Endothelial cell (in vitro differentiated cells): ENCODE results near the gene CNBP. TPM values are rescaled to one million over a fixed set of nuclear protein-coding genes. Genes with fewer than 3 reads are reported as not detected.
A peak's percentile ranks its signal among the peaks of the same experiment; 100 is the strongest.
"Not testable (repeated sequence)": the region's sequence is repeated elsewhere in the genome, so short reads cannot be mapped to it uniquely, and the experiment has no call there.

Source experiments
- DNase-seq: peaks from one replicate; pipeline ENCODE4 v3.0.0; 2021; ENCODE audit warnings: low spot score
- H3K27ac Mint-ChIP-seq: one replicate; pipeline ENCODE4 v1.8.0; 2021; ENCODE audit warnings: mixed read lengths, inconsistent platforms; ENCODE audit not compliant: unreplicated experiment
- H3K27me3 Mint-ChIP-seq: one replicate; pipeline ENCODE4 v1.8.0; 2021; ENCODE audit warnings: mild to moderate bottlenecking, moderate library complexity, mixed read lengths, inconsistent platforms; ENCODE audit not compliant: unreplicated experiment
- H3K36me3 Mint-ChIP-seq: one replicate; pipeline ENCODE4 v1.8.0; 2021; ENCODE audit warnings: mild to moderate bottlenecking, low read depth, mixed read lengths, inconsistent platforms; ENCODE audit not compliant: unreplicated experiment
- H3K4me1 Mint-ChIP-seq: one replicate; pipeline ENCODE4 v1.8.0; 2021; ENCODE audit warnings: mild to moderate bottlenecking, mixed read lengths, inconsistent platforms; ENCODE audit not compliant: unreplicated experiment
- H3K4me3 Mint-ChIP-seq: one replicate; pipeline ENCODE4 v1.8.0; 2021; ENCODE audit warnings: mild to moderate bottlenecking, mixed read lengths, inconsistent platforms; ENCODE audit not compliant: unreplicated experiment
- H3K9me3 Mint-ChIP-seq: one replicate; pipeline ENCODE4 v1.8.0; 2021; ENCODE audit warnings: mixed read lengths, inconsistent platforms; ENCODE audit not compliant: unreplicated experiment
- total RNA-seq: library from RNA; stranded (reverse); fragmentation: NEBNext Ultra II Directional; extraction: Animal tissue kit (Norgen Biotek cat#: 25700); gene quantifications from one replicate; pipeline ENCODE4 v1.2.1, GENCODE V29; 2021; ENCODE audit not compliant: unreplicated experiment
- TF ChIP-seq, protein P1 (sequence below): fragments of 200-600 bp; sonication (generic); IDR thresholded peaks from one replicate; pipeline ENCODE4 v1.5.0; 2021; ENCODE audit warnings: antibody characterized with exemption; ENCODE audit not compliant: unreplicated experiment

The CNBP gene
- total RNA-seq, 1 donor from 2014 or later = 192 TPM

DNA sequence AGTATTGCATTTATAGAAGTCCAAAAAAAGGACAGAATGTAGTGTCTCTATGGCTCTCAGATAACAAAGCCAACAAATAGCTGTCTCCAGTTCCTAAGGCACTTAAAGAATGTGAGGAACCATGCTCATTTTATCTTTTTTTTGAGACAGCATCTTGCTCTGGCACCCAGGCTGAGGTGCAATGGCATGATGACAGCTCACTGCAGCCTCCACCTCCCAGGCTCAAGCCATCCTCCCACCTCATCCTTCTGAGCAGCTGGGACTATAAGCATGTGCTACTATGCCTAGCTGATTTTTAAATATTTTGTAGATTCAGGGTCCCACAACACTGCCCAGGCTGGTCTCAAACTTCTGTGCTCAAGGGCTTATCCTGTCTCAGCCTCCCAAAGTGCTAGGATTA, 38.9 kb downstream of the CNBP start:
- no peak overlapping the region for H3K27ac Mint-ChIP-seq
- peaks cover 14% of the 10 kb centered on the region for H3K36me3 Mint-ChIP-seq
- no peaks in the 10 kb centered on the region for H3K9me3 Mint-ChIP-seq
- no peaks in the 10 kb centered on the region for H3K27me3 Mint-ChIP-seq
- no peak for DNase-seq
- H3K4me3 Mint-ChIP-seq = peak overlapping the region; percentile 37
- H3K4me1 Mint-ChIP-seq = no peaks in the 10 kb centered on the region
- TF ChIP-seq, protein P1, sequence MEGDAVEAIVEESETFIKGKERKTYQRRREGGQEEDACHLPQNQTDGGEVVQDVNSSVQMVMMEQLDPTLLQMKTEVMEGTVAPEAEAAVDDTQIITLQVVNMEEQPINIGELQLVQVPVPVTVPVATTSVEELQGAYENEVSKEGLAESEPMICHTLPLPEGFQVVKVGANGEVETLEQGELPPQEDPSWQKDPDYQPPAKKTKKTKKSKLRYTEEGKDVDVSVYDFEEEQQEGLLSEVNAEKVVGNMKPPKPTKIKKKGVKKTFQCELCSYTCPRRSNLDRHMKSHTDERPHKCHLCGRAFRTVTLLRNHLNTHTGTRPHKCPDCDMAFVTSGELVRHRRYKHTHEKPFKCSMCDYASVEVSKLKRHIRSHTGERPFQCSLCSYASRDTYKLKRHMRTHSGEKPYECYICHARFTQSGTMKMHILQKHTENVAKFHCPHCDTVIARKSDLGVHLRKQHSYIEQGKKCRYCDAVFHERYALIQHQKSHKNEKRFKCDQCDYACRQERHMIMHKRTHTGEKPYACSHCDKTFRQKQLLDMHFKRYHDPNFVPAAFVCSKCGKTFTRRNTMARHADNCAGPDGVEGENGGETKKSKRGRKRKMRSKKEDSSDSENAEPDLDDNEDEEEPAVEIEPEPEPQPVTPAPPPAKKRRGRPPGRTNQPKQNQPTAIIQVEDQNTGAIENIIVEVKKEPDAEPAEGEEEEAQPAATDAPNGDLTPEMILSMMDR = no peak

DNA sequence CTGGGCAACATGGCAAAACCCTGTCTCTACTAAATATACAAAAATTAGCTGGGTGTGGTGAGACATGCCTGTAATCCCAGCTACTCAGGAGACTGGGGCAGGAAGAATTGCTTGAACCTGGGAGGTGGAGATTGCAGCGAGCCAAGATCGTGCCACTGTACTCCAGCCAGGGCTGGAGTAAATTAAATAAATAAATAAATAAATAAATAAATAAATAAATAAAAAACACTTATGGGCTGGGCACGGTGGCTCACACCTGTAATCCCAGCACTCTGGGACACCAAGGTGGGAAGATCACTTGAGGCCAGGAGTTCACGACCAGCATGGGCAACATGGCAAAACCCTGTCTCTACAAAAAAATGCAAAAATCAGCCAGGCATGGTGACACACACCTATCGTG, 42.7 kb downstream of the CNBP start:
- not testable (repeated sequence) for H3K36me3 Mint-ChIP-seq, H3K4me1 Mint-ChIP-seq, H3K9me3 Mint-ChIP-seq, H3K27me3 Mint-ChIP-seq, DNase-seq, H3K4me3 Mint-ChIP-seq, H3K27ac Mint-ChIP-seq

DNA sequence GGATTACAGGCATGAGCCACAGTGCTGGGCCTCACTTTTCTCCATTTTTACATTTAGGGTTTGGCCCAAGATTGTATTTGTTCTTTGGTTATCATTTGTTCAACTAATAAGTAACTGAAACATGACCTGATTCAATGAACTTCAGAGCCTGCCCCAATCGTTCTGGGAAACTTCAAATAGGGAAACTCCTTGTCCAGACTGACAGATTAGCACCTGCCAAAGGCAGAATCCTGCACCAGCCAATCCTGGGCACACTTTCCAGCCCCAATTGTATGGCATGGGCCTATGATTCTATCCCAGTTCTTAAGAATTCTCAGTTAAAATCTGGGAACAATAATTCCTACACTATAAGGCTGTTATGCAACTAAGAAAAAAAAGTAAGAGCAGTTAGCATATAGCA, 43.8 kb downstream of the CNBP start:
- H3K36me3 Mint-ChIP-seq = peaks cover 3% of the 10 kb centered on the region
- H3K4me1 Mint-ChIP-seq = no peaks in the 10 kb centered on the region
- no peaks in the 10 kb centered on the region for H3K9me3 Mint-ChIP-seq
- no peaks in the 10 kb centered on the region for H3K27me3 Mint-ChIP-seq
- no peak overlapping the region for H3K27ac Mint-ChIP-seq
- H3K4me3 Mint-ChIP-seq = no peak overlapping the region
- TF ChIP-seq, protein P1 = no peak
- DNase-seq = no peak

DNA sequence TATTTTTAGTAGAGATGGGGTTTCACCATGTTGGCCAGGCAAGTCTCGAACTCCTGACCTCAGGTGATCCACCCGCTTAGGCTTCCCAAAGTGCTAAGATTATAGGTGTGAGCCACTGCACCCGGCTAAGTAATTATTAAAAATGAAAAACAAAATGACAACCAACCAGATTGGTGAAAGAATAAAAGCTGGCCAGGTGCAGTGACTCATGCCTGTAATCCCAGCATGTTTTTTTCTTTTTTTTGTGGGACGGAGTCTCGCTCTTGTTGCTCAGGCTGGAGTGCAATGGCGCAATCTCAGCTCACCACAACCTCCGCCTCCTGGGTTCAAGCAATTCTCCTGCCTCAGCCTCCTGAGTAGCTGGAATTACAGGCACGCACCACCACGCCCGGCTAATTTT, 47.4 kb downstream of the CNBP start:
- H3K9me3 Mint-ChIP-seq, H3K4me3 Mint-ChIP-seq, H3K27ac Mint-ChIP-seq, H3K27me3 Mint-ChIP-seq, DNase-seq, H3K4me1 Mint-ChIP-seq: not testable (repeated sequence)
- peaks cover 32% of the 10 kb centered on the region for H3K36me3 Mint-ChIP-seq

DNA sequence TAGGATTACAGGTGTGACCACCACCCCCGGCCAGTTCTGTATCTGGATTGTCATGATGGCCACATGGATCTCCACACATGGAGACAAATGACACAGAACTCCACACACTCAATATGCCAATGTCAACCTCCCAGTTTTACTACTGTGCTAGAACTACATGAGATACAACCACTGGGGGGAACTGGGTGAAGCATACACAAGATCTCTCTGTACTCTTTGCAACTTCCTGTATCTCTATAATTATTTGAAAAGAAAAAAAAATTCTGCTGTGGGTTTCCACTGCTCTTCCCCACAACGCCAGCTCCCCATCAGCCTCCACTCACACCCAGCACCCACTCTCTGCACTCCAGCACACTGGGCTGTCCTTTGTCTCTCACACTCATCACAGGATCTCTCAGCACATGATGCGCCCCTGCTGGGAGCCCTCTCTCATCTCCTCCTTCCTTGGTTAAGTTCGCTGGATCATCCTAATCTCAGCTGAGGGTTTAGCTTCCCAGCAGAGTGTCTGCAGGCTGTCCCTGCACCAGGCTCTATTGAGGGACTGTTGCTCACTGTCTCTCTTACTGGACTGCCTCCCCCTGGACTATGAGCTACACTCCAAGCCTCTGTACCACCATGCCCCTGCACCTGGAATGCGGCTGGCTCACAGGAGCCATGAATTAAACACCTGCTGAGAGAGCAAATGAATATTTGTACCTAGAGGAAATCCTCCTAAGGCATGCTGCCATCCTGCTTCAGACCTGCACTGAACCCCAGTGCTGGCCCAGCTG, 51.4 kb downstream of the CNBP start:
- Mint-ChIP-seq H3K9me3 (no peaks in the 10 kb centered on the region), H3K4me1 (no peaks in the 10 kb centered on the region), H3K4me3 (peak overlapping the region; percentile 4), H3K27me3 (peaks cover 5% of the 10 kb centered on the region), H3K36me3 (peaks cover 51% of the 10 kb centered on the region), H3K27ac (peak overlapping the region; percentile 27)
- no peak for DNase-seq
- TF ChIP-seq, protein P1 = no peak

DNA sequence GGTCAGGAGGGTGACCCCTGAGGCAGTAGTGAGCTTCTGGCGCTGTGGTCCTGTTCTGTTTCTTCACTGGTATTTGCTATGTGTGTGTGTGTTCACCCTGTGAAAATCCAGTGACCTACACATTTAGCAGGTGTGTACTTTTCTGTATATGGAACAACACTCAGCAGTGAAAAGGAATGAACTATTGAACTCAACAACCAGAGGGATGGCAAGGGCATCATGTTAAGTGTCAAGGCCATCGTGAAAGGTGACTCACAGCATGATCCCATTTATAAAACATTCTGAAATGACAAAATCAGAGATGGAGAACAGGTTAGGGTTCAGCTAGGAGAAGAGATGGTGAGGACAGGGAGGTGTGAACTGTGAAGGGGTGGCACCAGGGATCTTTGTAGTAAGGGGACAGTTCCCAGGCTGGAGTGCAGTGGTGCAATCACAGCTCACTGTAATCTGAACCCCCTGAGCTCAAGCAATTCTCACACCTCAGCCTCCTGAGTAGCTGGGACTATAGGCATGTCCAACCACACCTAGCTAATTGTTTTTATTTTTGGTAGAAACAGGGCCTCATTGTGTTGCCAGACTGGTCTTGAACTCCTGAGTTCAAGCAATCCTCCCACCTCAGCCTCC, 52.1 kb downstream of the CNBP start:
- Mint-ChIP-seq H3K36me3 (peaks cover 51% of the 10 kb centered on the region), H3K4me1 (no peaks in the 10 kb centered on the region), H3K27ac (peak overlapping the region; percentile 15), H3K9me3 (no peaks in the 10 kb centered on the region), H3K27me3 (peaks cover 9% of the 10 kb centered on the region), H3K4me3 (no peak overlapping the region)
- DNase-seq = no peak
- TF ChIP-seq, protein P1 = no peak
